Common myeloid progenitor, CD34-positive (primary cell): ENCODE measurements around the gene DOLK.

Source experiments
- CTCF ChIA-PET: fragments of 350-600 bp; sonication (Branson Sonifier 250); formaldehyde crosslinking; loops from one replicate; lab custom pipeline; 2021; ENCODE audit warnings: antibody characterized with exemption; lab: Charles Lee
- POLR2A ChIA-PET: fragments of 350-600 bp; sonication (Branson Sonifier 250); formaldehyde crosslinking; loops from one replicate; lab custom pipeline; 2021; ENCODE audit warnings: antibody characterized with exemption; lab: Charles Lee
- DNase-seq, 3 donors: peaks; one replicate each; pipeline versions ENCODE4 v3.0.0 to v3.0.0-alpha.2; 2013
- H3K27ac ChIP-seq, 2 experiments: 1 replicate in 1 of 2; 2 replicates in 1 of 2; pipeline ENCODE4 v1.7.0; 2013; ENCODE audit warnings: inconsistent platforms in 2 of 2, low read length in 2 of 2, mild to moderate bottlenecking in 2 of 2, low read depth in 1 of 2, moderate library complexity in 1 of 2; ENCODE audit not compliant: severe bottlenecking in 2 of 2, insufficient read depth in 1 of 2, poor library complexity in 1 of 2
- H3K27me3 ChIP-seq, 5 experiments: replicated peaks in 2 of 5; 1 replicate in 3 of 5; 2 replicates in 2 of 5; pipeline versions ENCODE4 v1.6.1 to v1.7.0; 2013; ENCODE audit warnings: low read length in 4 of 5, mild to moderate bottlenecking in 2 of 5, moderate library complexity in 2 of 5, inconsistent platforms in 1 of 5; ENCODE audit not compliant: insufficient read depth in 5 of 5, control insufficient read depth in 4 of 5
- H3K36me3 ChIP-seq, 4 experiments: 1 replicate in 2 of 4; 2 replicates in 2 of 4; pipeline versions ENCODE4 v1.6.1 to v1.7.0; 2013; ENCODE audit warnings: low read length in 3 of 4, control low read depth in 1 of 4, mild to moderate bottlenecking in 1 of 4; ENCODE audit not compliant: control insufficient read depth in 4 of 4, insufficient read depth in 4 of 4
- H3K4me1 ChIP-seq, 4 experiments: 1 replicate in 3 of 4; 2 replicates in 1 of 4; pipeline versions ENCODE4 v1.6.1 to v1.7.1; 2013; ENCODE audit warnings: low read length in 3 of 4, mild to moderate bottlenecking in 3 of 4, control low read depth in 1 of 4, inconsistent platforms in 1 of 4, moderate library complexity in 1 of 4; ENCODE audit not compliant: control insufficient read depth in 4 of 4, insufficient read depth in 4 of 4; ENCODE audit errors: control extremely low read depth in 1 of 4
- H3K4me3 ChIP-seq, 7 experiments: 1 replicate in 4 of 7; 2 replicates in 3 of 7; pipeline versions ENCODE4 v1.5.1 to v1.7.0; 2013; ENCODE audit warnings: mild to moderate bottlenecking in 7 of 7, low read length in 6 of 7, moderate library complexity in 6 of 7, inconsistent platforms in 2 of 7, low read depth in 2 of 7, control low read depth in 1 of 7; ENCODE audit not compliant: insufficient read depth in 4 of 7, control insufficient read depth in 1 of 7; ENCODE audit errors: extremely low read depth in 1 of 7
- H3K9me3 ChIP-seq, 5 experiments: 1 replicate in 4 of 5; 2 replicates in 1 of 5; pipeline versions ENCODE4 v1.6.1 to v1.7.1; 2013; ENCODE audit warnings: low read length in 4 of 5, mild to moderate bottlenecking in 2 of 5, inconsistent platforms in 1 of 5, low read depth in 1 of 5, moderate library complexity in 1 of 5; ENCODE audit not compliant: control insufficient read depth in 4 of 5, insufficient read depth in 2 of 5; ENCODE audit errors: control extremely low read depth in 1 of 5
- WGBS: methylation state at CpG from one replicate; pipeline ENCODE4 v1.1.5; 2013; ENCODE audit not compliant: insufficient coverage; 5-methylcytosine and 5-hydroxymethylcytosine counted together

The DOLK gene

GRCh38 chr9:128943832-128944620 is 3.4 kb downstream of the DOLK start:
- Histone ChIP-seq H3K9me3 (no peaks in the 10 kb centered on the region), H3K4me1 (peaks cover 0 to 44% (median 20%) of the 10 kb centered on the region in 4 experiments), H3K36me3 (peaks cover 0 to 10% (median 2%) of the 10 kb centered on the region in 4 experiments), H3K4me3 (no peak overlapping the region), H3K27ac (no peak overlapping the region), H3K27me3 (no peaks in the 10 kb centered on the region)
- ChIA-PET CTCF (interaction anchor here (1.2 to 1.3 kb wide), 3 partner anchors 13 to 19 kb away, joined by 3 to 6 read pairs (median 3); no protein-coding TSS in a partner anchor), POLR2A (no interaction called here)
- 100% methylated on average over 6 of the region's 7 CpGs for WGBS
- no peak for DNase-seq

DNA sequence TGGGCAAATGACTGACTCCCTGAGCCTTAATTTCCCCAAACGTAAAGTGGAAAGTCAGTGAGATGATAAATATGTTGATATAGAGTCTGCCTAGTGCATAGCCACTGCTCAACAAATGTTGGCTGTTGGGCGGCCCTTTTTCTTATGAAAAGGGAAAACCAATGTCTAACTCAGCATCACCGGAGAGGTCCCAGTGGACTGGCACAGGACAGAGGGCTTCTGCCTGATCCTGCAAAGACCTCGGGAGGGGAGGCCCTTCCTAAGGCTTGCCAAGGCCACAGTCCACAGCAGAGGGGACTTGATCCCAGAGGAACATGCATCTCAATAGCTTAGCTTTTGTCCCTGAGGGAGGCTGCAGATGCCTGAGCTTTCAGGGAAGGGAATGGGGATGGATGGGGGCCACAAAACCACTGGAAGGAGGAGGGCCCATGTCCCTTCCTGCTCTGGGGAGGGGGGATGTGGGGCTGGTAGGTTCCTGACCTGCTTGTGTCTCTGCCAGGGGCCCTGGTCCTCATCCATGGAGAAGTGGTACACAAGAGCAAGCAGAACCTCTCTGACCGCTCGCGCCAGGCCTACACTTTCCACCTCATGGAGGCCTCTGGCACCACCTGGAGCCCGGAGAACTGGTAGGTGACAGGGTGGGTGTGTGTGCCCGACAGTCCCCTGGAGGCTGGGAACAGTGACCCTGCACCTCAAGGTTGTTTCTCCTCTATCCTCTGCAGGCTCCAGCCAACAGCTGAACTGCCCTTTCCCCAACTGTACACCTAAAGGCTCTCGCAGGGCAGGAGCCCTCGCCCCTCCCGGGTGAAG is 6.3 kb downstream of the DOLK start:
- Histone ChIP-seq H3K9me3 (no peaks in the 10 kb centered on the region), H3K4me3 (no peak overlapping the region), H3K27ac (no peak overlapping the region), H3K36me3 (peaks cover 0 to 10% (median 2%) of the 10 kb centered on the region in 4 experiments), H3K27me3 (no peaks in the 10 kb centered on the region), H3K4me1 (peaks cover 0 to 28% (median 6%) of the 10 kb centered on the region in 4 experiments)
- DNase-seq, result no peak
- ChIA-PET CTCF (interaction anchor here (0.7 kb wide), 1 partner anchor 13 kb away, joined by 3 read pairs; no protein-coding TSS in a partner anchor), POLR2A (no interaction called here)
- 99% methylated on average over 10 of the region's 12 CpGs for WGBS

DNA sequence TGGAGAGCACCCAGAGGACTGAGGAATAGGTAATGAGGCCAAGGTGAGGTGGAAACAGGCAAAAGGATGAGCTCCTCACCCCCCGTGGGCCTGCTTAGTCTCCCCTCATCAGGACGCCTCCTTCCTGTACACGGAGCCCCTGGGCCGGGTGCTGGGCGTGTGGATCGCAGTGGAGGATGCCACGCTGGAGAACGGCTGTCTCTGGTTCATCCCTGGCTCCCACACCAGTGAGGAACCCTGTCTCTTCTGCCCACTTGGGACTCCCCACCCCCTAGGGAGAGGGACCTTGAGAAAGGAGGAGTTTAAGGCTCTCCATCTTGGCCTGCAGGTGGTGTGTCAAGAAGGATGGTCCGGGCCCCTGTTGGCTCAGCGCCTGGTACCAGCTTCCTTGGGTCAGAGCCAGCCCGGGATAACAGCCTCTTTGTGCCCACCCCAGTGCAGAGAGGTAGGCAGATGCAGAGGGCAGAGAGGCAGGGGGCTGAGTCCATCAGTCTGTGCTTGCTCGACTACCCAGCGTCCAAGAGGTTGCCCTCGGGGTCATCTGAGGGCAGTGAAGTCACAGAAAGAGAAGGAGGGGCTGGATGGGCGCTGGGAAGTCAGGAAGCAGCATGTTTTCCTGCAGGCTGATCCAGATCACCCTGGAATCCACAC is 7.0 kb downstream of the DOLK start:
- 89% methylated on average over 12 of the region's 15 CpGs for WGBS
- ChIA-PET POLR2A (no interaction called here), CTCF (no interaction called here)

GRCh38 chr9:128937310-128938165 is 9.9 kb downstream of the DOLK start:
- H3K27ac ChIP-seq, result no peak overlapping the region
- no peaks in the 10 kb centered on the region for H3K36me3 ChIP-seq
- H3K27me3 ChIP-seq, result no peaks in the 10 kb centered on the region
- no peak for DNase-seq
- WGBS, result 97% methylated on average over 5 of the region's 9 CpGs
- POLR2A ChIA-PET, result no interaction called here
- no peaks in the 10 kb centered on the region for H3K9me3 ChIP-seq
- peaks cover 0 to 8% (median 1%) of the 10 kb centered on the region in 4 experiments for H3K4me1 ChIP-seq
- no peak overlapping the region for H3K4me3 ChIP-seq
- CTCF ChIA-PET, result interaction anchor here (0.5 to 3.7 kb wide), 6 partner anchors 9 to 288 kb away, joined by 3 to 20 read pairs (median 8); partner anchors contain the start of gene PHYHD1

More for the DNA sequence above, 7.0 kb downstream of the DOLK start:
- Histone ChIP-seq H3K27me3 (no peaks in the 10 kb centered on the region), H3K9me3 (no peaks in the 10 kb centered on the region), H3K4me3 (no peak overlapping the region), H3K27ac (no peak overlapping the region), H3K4me1 (peaks cover 0 to 25% (median 6%) of the 10 kb centered on the region in 4 experiments), H3K36me3 (peaks cover 0 to 4% (median 0%) of the 10 kb centered on the region in 4 experiments)
- no peak for DNase-seq

DNA sequence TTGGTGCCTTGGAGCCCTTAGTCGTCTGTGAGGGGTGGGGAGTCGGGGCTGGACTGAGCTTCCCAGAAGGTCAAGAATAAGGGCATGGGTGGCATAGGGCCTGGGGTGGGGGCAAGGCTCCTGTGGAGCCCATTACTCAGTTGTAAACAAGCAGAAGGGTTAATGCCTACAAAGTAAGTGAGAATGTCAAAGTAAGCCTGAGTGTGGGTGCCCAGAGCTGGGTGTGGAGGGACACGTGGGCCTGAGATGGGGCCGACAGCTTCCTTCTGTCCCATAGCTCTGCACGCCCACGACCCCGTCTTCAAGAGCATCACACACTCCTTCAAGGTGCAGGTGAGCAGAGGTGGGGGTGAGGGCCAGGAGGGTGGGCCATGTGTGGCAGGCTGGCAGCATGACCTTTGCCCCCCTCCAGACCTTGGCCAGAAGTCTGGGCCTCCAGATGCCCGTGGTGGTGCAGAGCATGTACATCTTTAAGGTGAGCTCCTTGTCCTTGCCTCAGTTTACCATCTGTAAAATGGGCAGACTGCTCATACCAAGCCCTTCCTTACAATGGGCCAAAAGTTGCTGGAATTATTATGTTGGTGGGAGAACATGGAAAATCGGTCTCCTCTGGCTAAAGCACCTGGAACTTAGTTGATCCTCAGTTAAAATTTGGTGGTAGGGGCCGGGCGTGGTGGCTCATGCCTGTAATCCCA is 11.1 kb downstream of the DOLK start:
- Histone ChIP-seq H3K36me3 (no peaks in the 10 kb centered on the region), H3K9me3 (no peaks in the 10 kb centered on the region), H3K4me1 (peaks cover 0 to 3% (median 0%) of the 10 kb centered on the region in 4 experiments), H3K27ac (no peak overlapping the region), H3K4me3 (no peak overlapping the region), H3K27me3 (no peaks in the 10 kb centered on the region)
- 99% methylated on average over 7 of the region's 11 CpGs for WGBS
- no peak for DNase-seq
- ChIA-PET CTCF (interaction anchor here (1.0 to 3.7 kb wide), 6 partner anchors 8 to 74 kb away, joined by 3 to 20 read pairs (median 8); partner anchors contain the start of gene PHYHD1), POLR2A (no interaction called here)

DNA sequence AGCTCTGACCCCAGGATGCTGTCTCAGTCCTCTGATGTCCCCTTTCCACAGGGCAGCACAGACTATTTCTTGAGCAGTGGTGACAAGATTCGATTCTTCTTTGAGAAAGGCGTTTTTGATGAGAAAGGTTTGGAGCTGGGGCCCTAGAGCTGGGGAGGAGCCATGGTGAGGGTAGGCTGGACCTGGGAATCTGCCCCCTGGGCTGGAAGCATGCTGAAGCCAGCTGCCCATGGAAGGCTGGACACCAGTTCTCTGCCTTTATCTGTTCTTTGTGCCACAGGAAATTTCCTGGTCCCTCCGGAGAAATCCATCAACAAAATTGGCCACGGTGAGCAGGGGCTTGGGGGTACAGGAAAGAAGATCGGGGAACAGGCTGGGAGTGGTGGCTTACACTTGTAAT is 13.7 kb downstream of the DOLK start:
- no peak overlapping the region for H3K4me3 ChIP-seq
- no peaks in the 10 kb centered on the region for H3K27me3 ChIP-seq
- no peak for DNase-seq
- H3K9me3 ChIP-seq, result no peaks in the 10 kb centered on the region
- H3K27ac ChIP-seq, result no peak overlapping the region
- H3K4me1 ChIP-seq, result no peaks in the 10 kb centered on the region
- CTCF ChIA-PET, result interaction anchor here (0.8 to 3.7 kb wide), 2 partner anchors 12 to 77 kb away, joined by 3 to 14 read pairs; partner anchors contain the start of gene PHYHD1
- 97% methylated on average over 4 of the region's 5 CpGs for WGBS
- H3K36me3 ChIP-seq, result no peaks in the 10 kb centered on the region
- POLR2A ChIA-PET, result interaction anchor here (0.6 to 0.7 kb wide), 2 partner anchors 11 to 370 kb away, joined by 3 to 4 read pairs; no protein-coding TSS in a partner anchor
